OCI-LY3 (cell line): Measurements from ENCODE around the gene STK17A.
"Not testable (repeated sequence)": the region's sequence is repeated elsewhere in the genome, so short reads cannot be mapped to it uniquely, and the experiment has no call there.

Experiments
- H2AFZ ChIP-seq: fragments of 200-600, 300-600 bp; shearing (Covaris generic); 2 replicates; pipeline ENCODE4 v1.6.0; 2014; ENCODE audit warnings: antibody characterized with exemption, low read depth, low read length
- H3K27ac ChIP-seq: fragments of 200-600, 300-600 bp; sonication (generic); 2 replicates; pipeline ENCODE4 v1.5.1; 2014; ENCODE audit warnings: mild to moderate bottlenecking, low read length, moderate library complexity, mixed read lengths
- H3K27me3 ChIP-seq: fragments of 200-600, 300-600 bp; sonication (generic); 2 replicates; pipeline ENCODE4 v1.6.1; 2014; ENCODE audit warnings: low read depth, low read length, mixed read lengths
- H3K36me3 ChIP-seq: fragments of 200-600, 300-600 bp; sonication (generic); replicated peaks from 2 replicates; pipeline ENCODE3; 2014; ENCODE audit warnings: low read depth, low read length, mixed read lengths
- H3K4me1 ChIP-seq: fragments of 300-600, 200-600 bp; sonication (generic); 2 replicates; pipeline ENCODE4 v1.6.1; 2014; ENCODE audit warnings: low read length, mixed read lengths
- H3K4me2 ChIP-seq: fragments of 200-600, 300-600 bp; sonication (generic); 2 replicates; pipeline ENCODE4 v1.6.1; 2014; ENCODE audit warnings: low read length, mixed read lengths
- H3K4me3 ChIP-seq: fragments of 300-600, 200-600 bp; sonication (generic); 2 replicates; pipeline ENCODE4 v1.5.1; 2014; ENCODE audit warnings: antibody characterized with exemption, mild to moderate bottlenecking, low read length, moderate library complexity
- H3K79me2 ChIP-seq: fragments of 300-600, 200-600 bp; shearing (Covaris generic); 2 replicates; pipeline ENCODE4 v1.6.1; 2014; ENCODE audit warnings: mild to moderate bottlenecking, low read length, mixed read lengths
- H3K9ac ChIP-seq: fragments of 300-600, 200-600 bp; shearing (Covaris generic); 2 replicates; pipeline ENCODE4 v1.6.0; 2014; ENCODE audit warnings: mild to moderate bottlenecking, low read length, moderate library complexity
- H3K9me3 ChIP-seq: fragments of 200-600, 300-600 bp; shearing (Covaris generic); 2 replicates; pipeline ENCODE4 v1.6.1; 2014; ENCODE audit warnings: low read length, mixed read lengths; ENCODE audit not compliant: insufficient read depth
- H4K20me1 ChIP-seq: fragments of 200-600, 300-600 bp; sonication (generic); 2 replicates; pipeline ENCODE4 v1.6.1; 2016; ENCODE audit warnings: low read length, mixed read lengths; ENCODE audit not compliant: insufficient read depth
- EZH2phosphoT487 ChIP-seq: fragments of 200-600 bp; shearing (Covaris generic); IDR thresholded peaks from 2 replicates; pipeline ENCODE4 v1.6.1; 2018; ENCODE audit warnings: antibody characterized with exemption, mixed run types, low read depth
- TF ChIP-seq, protein P1 (sequence below): fragments of 200-600, 300-600 bp; sonication (generic); IDR thresholded peaks from 2 replicates; pipeline ENCODE4 v1.5.1; 2014; ENCODE audit warnings: antibody characterized with exemption, low read length, low read depth

Gene STK17A

DNA sequence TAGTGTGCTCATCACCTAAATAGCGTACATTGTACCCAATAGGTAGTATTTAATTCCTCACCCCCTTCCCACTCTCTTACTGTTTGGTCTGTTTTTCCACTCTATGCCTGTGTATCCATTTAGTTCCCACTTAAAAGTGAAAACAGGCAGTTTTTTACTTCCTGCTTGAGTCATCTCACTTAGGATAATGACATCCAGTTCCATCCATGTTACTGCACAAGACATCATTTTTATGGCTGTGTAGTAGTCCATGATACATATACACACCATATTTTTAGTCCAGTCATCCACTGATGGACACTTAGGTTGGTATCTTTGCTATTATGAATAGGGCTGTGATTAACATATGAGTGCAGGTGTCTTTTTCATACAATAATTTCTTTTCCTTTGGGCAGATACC lies 10.1 kb downstream of the STK17A start:
- Histone ChIP-seq H4K20me1 (peaks cover 61% of the 10 kb centered on the region), H3K27me3 (peaks cover 67% of the 10 kb centered on the region), H3K36me3 (no peaks in the 10 kb centered on the region), H3K9ac (no peak overlapping the region), H3K27ac (no peak overlapping the region), H3K4me1 (peaks cover 22% of the 10 kb centered on the region), H3K4me3 (no peak overlapping the region), H2AFZ (no peak overlapping the region), H3K79me2 (no peaks in the 10 kb centered on the region; the same call in 1 of the 2 replicates), H3K4me2 (no peak overlapping the region), H3K9me3 (no peaks in the 10 kb centered on the region)
- TF ChIP-seq, protein P1, sequence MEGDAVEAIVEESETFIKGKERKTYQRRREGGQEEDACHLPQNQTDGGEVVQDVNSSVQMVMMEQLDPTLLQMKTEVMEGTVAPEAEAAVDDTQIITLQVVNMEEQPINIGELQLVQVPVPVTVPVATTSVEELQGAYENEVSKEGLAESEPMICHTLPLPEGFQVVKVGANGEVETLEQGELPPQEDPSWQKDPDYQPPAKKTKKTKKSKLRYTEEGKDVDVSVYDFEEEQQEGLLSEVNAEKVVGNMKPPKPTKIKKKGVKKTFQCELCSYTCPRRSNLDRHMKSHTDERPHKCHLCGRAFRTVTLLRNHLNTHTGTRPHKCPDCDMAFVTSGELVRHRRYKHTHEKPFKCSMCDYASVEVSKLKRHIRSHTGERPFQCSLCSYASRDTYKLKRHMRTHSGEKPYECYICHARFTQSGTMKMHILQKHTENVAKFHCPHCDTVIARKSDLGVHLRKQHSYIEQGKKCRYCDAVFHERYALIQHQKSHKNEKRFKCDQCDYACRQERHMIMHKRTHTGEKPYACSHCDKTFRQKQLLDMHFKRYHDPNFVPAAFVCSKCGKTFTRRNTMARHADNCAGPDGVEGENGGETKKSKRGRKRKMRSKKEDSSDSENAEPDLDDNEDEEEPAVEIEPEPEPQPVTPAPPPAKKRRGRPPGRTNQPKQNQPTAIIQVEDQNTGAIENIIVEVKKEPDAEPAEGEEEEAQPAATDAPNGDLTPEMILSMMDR: no peak
- TF ChIP-seq EZH2phosphoT487: no peak

DNA sequence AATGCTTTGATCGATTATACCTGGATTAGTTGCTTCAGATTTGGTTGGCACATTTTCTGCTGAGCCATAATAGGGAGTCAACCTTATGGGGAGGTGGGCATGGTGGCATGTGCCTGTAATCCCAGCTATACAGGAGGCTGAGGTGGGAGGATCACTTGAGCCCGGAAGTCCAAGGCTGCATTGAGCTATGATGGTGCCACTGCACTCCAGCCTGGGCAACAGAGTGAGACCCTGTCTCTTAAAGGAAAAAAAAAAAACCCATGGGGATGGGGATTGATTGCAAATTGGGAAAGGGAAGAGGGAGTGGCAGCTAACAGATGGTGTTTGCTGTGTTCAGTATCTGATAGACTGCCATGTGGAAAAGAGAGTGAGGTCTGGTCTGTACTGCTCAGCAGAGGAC lies 11.1 kb downstream of the STK17A start:
- no peaks in the 10 kb centered on the region for H3K36me3 ChIP-seq

DNA sequence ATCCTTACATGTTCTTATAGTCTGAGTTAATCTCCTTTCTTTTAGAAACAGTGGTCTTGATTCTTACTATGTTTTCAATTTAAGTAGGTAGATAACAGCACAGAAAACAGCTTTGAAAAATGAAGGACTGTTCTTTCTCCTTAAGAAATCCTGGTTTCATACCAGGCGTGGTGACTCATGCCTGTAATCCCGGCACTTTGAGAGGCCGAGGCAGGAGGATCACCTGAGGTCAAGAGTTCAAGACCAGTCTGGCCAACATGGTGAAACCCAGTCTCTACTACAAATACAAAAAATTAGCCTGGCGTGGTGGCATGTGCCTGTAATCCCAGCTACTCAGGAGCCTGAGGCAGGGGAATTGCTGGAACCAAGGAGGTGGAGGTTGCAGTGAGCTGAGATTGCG lies 13.5 kb downstream of the STK17A start:
- Histone ChIP-seq H3K27me3 (peaks cover 41% of the 10 kb centered on the region), H4K20me1 (peaks cover 41% of the 10 kb centered on the region)
- not testable (repeated sequence) for H3K9me3 ChIP-seq, H3K9ac ChIP-seq, H3K4me3 ChIP-seq, H3K4me2 ChIP-seq, H3K4me1 ChIP-seq, H2AFZ ChIP-seq, H3K27ac ChIP-seq, H3K79me2 ChIP-seq, H3K36me3 ChIP-seq

More for the DNA sequence above, 11.1 kb downstream of the STK17A start:
- Histone ChIP-seq H3K27me3 (peaks cover 57% of the 10 kb centered on the region), H2AFZ (no peak overlapping the region), H3K4me1 (peaks cover 22% of the 10 kb centered on the region), H3K4me3 (no peak overlapping the region), H4K20me1 (peaks cover 51% of the 10 kb centered on the region), H3K79me2 (no peaks in the 10 kb centered on the region; the same call in 1 of the 2 replicates), H3K9me3 (no peaks in the 10 kb centered on the region), H3K27ac (no peak overlapping the region), H3K9ac (no peak overlapping the region), H3K4me2 (no peak overlapping the region)
- TF ChIP-seq EZH2phosphoT487: no peak
- TF ChIP-seq, protein P1: no peak

DNA sequence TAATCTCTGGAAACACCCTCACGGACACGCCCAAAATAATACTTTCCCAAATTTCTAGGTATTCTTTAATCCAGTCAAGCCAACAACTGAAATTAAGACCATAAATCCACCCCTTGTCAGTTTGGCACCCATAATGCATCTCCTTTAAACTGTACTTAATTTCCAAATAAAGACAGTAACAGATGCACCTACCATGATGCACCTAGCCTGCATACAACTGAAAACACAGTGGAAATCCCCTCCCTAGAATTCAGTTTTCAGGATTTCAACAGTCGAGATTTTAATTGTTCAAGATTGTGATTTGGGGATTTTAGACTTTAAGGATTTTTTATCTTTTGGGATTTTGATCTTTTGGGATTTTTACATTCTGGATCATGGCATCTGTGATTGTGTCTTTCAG lies 17.1 kb downstream of the STK17A start:
- H3K36me3 ChIP-seq: no peaks in the 10 kb centered on the region
- TF ChIP-seq EZH2phosphoT487: no peak
- TF ChIP-seq, protein P1: no peak
- no peak overlapping the region for H3K9ac ChIP-seq
- H3K79me2 ChIP-seq: no peaks in the 10 kb centered on the region
- peaks cover 12% of the 10 kb centered on the region; the same call in 1 of the 2 replicates for H4K20me1 ChIP-seq
- H3K27me3 ChIP-seq: peaks cover 10% of the 10 kb centered on the region; the same call in 1 of the 2 replicates
- no peak overlapping the region for H3K4me3 ChIP-seq
- no peaks in the 10 kb centered on the region for H3K4me1 ChIP-seq
- no peak overlapping the region for H3K27ac ChIP-seq
- H3K9me3 ChIP-seq: no peaks in the 10 kb centered on the region
- no peak overlapping the region for H2AFZ ChIP-seq
- no peak overlapping the region for H3K4me2 ChIP-seq

- Histone ChIP-seq H3K27me3 (no peaks in the 10 kb centered on the region), H3K9ac (no peak overlapping the region), H3K36me3 (no peaks in the 10 kb centered on the region), H3K27ac (no peak overlapping the region), H4K20me1 (peaks cover 8% of the 10 kb centered on the region; the same call in 1 of the 2 replicates), H3K9me3 (no peaks in the 10 kb centered on the region), H3K4me3 (no peak overlapping the region), H2AFZ (no peak overlapping the region), H3K79me2 (no peaks in the 10 kb centered on the region), H3K4me2 (no peak overlapping the region), H3K4me1 (no peaks in the 10 kb centered on the region)
- TF ChIP-seq, protein P1: no peak
- no peak for TF ChIP-seq EZH2phosphoT487
Measured at GRCh38 chr7:43602256-43602655, 19.3 kb downstream of the STK17A start.
